Brain pericyte (primary cell): ENCODE data around the gene PDCD4.
A peak's percentile ranks its signal among the peaks of the same experiment; 100 is the strongest.
"Not testable (repeated sequence)": the region's sequence is repeated elsewhere in the genome, so short reads cannot be mapped to it uniquely, and the experiment has no call there.

ENCODE experiments used
- DNase-seq: peaks from one replicate; pipeline ENCODE4 v3.0.0-alpha.2; 2012; ENCODE audit warnings: low read depth, low spot score

The PDCD4 gene

GRCh38 chr10:110881905-110882304, 10.2 kb downstream of the PDCD4 start:
- DNase-seq, result no peak

- no peak for DNase-seq
Measured at GRCh38 chr10:110883924-110884323, 12.2 kb downstream of the PDCD4 start.

GRCh38 chr10:110885932-110886674, 14.4 kb downstream of the PDCD4 start:
- DNase-seq, result no peak

- DNase-seq, result no peak
Measured at GRCh38 chr10:110887560-110887959, 15.8 kb downstream of the PDCD4 start.

GRCh38 chr10:110892602-110893288, 21.0 kb downstream of the PDCD4 start:
- no peak for DNase-seq

- DNase-seq, result no peak
Measured at GRCh38 chr10:110893559-110894179, 21.9 kb downstream of the PDCD4 start.

GRCh38 chr10:110897184-110897583, 25.5 kb downstream of the PDCD4 start:
- DNase-seq, result no peak

GRCh38 chr10:110898391-110898790, 26.7 kb downstream of the PDCD4 start:
- DNase-seq, result no peak

GRCh38 chr10:110900983-110901382, 29.3 kb downstream of the PDCD4 start:
- no peak for DNase-seq

GRCh38 chr10:110901954-110902819, 30.5 kb downstream of the PDCD4 start:
- no peak for DNase-seq

- no peak for DNase-seq
Measured at GRCh38 chr10:110903280-110904278, 31.9 kb downstream of the PDCD4 start.

- no peak for DNase-seq
Measured at GRCh38 chr10:110910138-110910537, 38.4 kb downstream of the PDCD4 start.

GRCh38 chr10:110912374-110912773, 40.6 kb downstream of the PDCD4 start:
- no peak for DNase-seq

- no peak for DNase-seq
Measured at GRCh38 chr10:110914431-110914830, 42.7 kb downstream of the PDCD4 start.

- DNase-seq, result no peak
Measured at GRCh38 chr10:110915035-110915434, 43.3 kb downstream of the PDCD4 start.

GRCh38 chr10:110915600-110915999, 43.9 kb downstream of the PDCD4 start:
- not testable (repeated sequence) for DNase-seq

- no peak for DNase-seq
Measured at GRCh38 chr10:110916554-110917346, 45.0 kb downstream of the PDCD4 start.

- peak; percentile 80 for DNase-seq
Measured at GRCh38 chr10:110918269-110918642, 46.5 kb downstream of the PDCD4 start.

- DNase-seq, result peak; percentile 99
Measured at GRCh38 chr10:110918643-110919348, 47.1 kb downstream of the PDCD4 start, which contains the start of gene BBIP1. BBIP1 (minus strand) TSS chr10:110919180; CDS start chr10:110918157, 1,023 bp downstream.
